Heart left ventricle (tissue), 16 donors: ENCODE results near the gene SORL1. TPM values are rescaled to one million over a fixed set of nuclear protein-coding genes. Genes with fewer than 3 reads are reported as not detected.

ENCODE experiments used
- ATAC-seq, 4 donors: fragments of 200-7000 bp; cut with Tn5 transposase; one replicate each; pipeline ENCODE4 v1.9.1; 2020 to 2022; ENCODE audit warnings: moderate library complexity in 4 of 4, mild to moderate bottlenecking in 3 of 4, moderate number of reproducible peaks in 1 of 4
- DNase-seq, 5 donors: peaks; one replicate each; pipeline ENCODE4 v3.0.0-alpha.2; 2020
- H3K27ac ChIP-seq, 12 donors: fragments of 200-600 bp; sonication (generic) in 4 of 12; one replicate each; pipeline versions ENCODE4 v1.5.0 to v1.8.0; 2016 to 2022; ENCODE audit warnings: mild to moderate bottlenecking in 2 of 12
- H3K27me3 ChIP-seq, 9 donors: fragments of 200-600 bp; sonication (generic) in 2 of 9; one replicate each; pipeline versions ENCODE4 v1.5.1 to v1.8.0; 2016 to 2022; ENCODE audit warnings: mild to moderate bottlenecking in 3 of 9
- H3K36me3 ChIP-seq, 9 donors: fragments of 200-600 bp; sonication (generic) in 2 of 9; one replicate each; pipeline versions ENCODE4 v1.5.0 to v1.8.0; 2018 to 2022; ENCODE audit warnings: mild to moderate bottlenecking in 2 of 9
- H3K4me1 ChIP-seq, 12 donors: fragments of 200-600 bp; sonication (generic) in 4 of 12; one replicate each; pipeline versions ENCODE4 v1.5.0 to v1.8.0; 2016 to 2022; ENCODE audit warnings: mild to moderate bottlenecking in 3 of 12
- H3K4me3 ChIP-seq, 12 donors: fragments of 200-600 bp; sonication (generic) in 4 of 12; one replicate each; pipeline versions ENCODE4 v1.5.0 to v1.8.0; 2017 to 2022; ENCODE audit warnings: mild to moderate bottlenecking in 9 of 12, moderate library complexity in 4 of 12
- H3K9me3 ChIP-seq, 12 donors: fragments of 200-600 bp; sonication (generic) in 4 of 12; one replicate each; pipeline versions ENCODE4 v1.5.0 to v1.8.0; 2016 to 2022; ENCODE audit warnings: mild to moderate bottlenecking in 1 of 12
- CTCF ChIP-seq, 12 donors: fragments of 200-600 bp; sonication (generic) in 4 of 12; IDR thresholded peaks; one replicate each; pipeline versions ENCODE4 v1.5.0 to v1.8.0; 2018 to 2022; ENCODE audit warnings: antibody characterized with exemption in 12 of 12, mild to moderate bottlenecking in 5 of 12
- POLR2A ChIP-seq, 2 donors: fragments of 450-650 bp; IDR thresholded peaks; one replicate each; pipeline ENCODE4 v1.6.1; 2017; ENCODE audit warnings: antibody characterized with exemption in 2 of 2, mild to moderate bottlenecking in 2 of 2, moderate library complexity in 2 of 2
- WGBS, 4 donors: extraction: QIAGEN DNeasy Blood & Tissue Kit in 2 of 4; methylation state at CpG; one replicate each; pipeline versions ENCODE4 v1.1.5 to v1.1.7; 2013 to 2018; 5-methylcytosine and 5-hydroxymethylcytosine counted together
- intact Hi-C, 10 donors: fragments of 100-400 bp; cut with DNase I; formaldehyde crosslinking; loops; one replicate each; pipeline versions ENCODE4 v1.11.1 to v1.14.2; 2022
- polyA plus RNA-seq, 2 donors: library from polyadenylated mRNA; stranded (reverse); fragments of 200-250 nt; gene quantifications; one replicate each; pipeline ENCODE4 v1.2.3, GENCODE V29; 2013
- total RNA-seq, 9 donors: library from RNA; depleted of rRNA in 2 of 9; stranded (reverse); fragments of >200 nt in 2 of 9; fragmentation: NEBNext Ultra II Directional in 3 of 9; extraction: Animal tissue kit (Norgen Biotek cat#: 25700) in 3 of 9; gene quantifications; one replicate each; pipeline versions ENCODE4 v1.1.0 to v1.2.4, GENCODE V29; 2016 to 2023
- donor health status: ischemic (EF 13 %, LVEDD 7.1; RV severe dilation, severe dysfunction).
- donor health status: healthy with polysubstance abuse.
- donor health status: DM: no; HTN: yes; CAD: no.
- donor health status: DM: no; HTN: no; CAD: no.
- donor health status: ischemic (EF 25% LVEDD 6.9; RV normal size, moderate dysfunction).
- donor health status: ischemic (EF 25% LVEDD 5.7; RV mildly dilated, moderate dysfunction).
- donor health status: healthy.
- donor health status: DM: yes; HTN: yes; CAD: no.
- donor health status: ischemic (EF 35%, LVEDD 5.7; RV mildly dilated, moderate dysfunction).
- donor health status: nonischemic (EF 11% LVEDD 7.7; RV severe dilation, severe dysfunction).
- donor health status: DM: yes; HTN: yes; CAD: no.
- donor health status: PGD.
- donor health status: ischemic (EF 29% LVEDD 5.4; RV normal size, mild dysfunction).
- donor health status: nonischemic (EF 23%, LVEDD 6.1; RV moderate dilation, normal function).

The SORL1 gene
- total and polyA plus RNA-seq, 11 donors, result 0.72 to 20.5 (median 5.2) TPM

- peaks cover 0 to 69% (median 1%) of the 10 kb centered on the region in 12 donors for H3K4me1 ChIP-seq
- ATAC-seq, result no peak
- DNase-seq, result no peak
- intact Hi-C loops, result loop anchor here (5.0 to 10.0 kb wide), 9 partner anchors 83 to 145 kb away; no protein-coding TSS in a partner anchor
- H3K4me3 ChIP-seq, result no peak overlapping the region
- 87 to 95% (median 88%) methylated on average over 2 of the region's 2 CpGs for WGBS, 4 donors
- H3K27me3 ChIP-seq, result peaks cover 0 to 6% (median 0%) of the 10 kb centered on the region in 9 donors
- H3K9me3 ChIP-seq, result no peaks in the 10 kb centered on the region
- H3K36me3 ChIP-seq, result no peaks in the 10 kb centered on the region
- TF ChIP-seq POLR2A (IDR thresholded peaks at IDR 0.05) (no peak), CTCF (IDR thresholded peaks at IDR 0.05) (no peak)
- H3K27ac ChIP-seq, result peak overlapping the region in 1 of 12 donors; percentile 76
These were observed 2.5 kb upstream of the SORL1 start for GRCh38 chr11:121449626-121450025.

- 87 to 89% (median 88%) methylated on average over 1 of the region's 1 CpG for WGBS, 4 donors
- peak overlapping the region in 1 of 12 donors; percentile 84 for H3K4me3 ChIP-seq
These were observed 1.7 kb upstream of the SORL1 start for GRCh38 chr11:121450401-121450800.

GRCh38 chr11:121451178-121451985 lies 732 bp upstream of the SORL1 start:
- ATAC-seq (no peak), DNase-seq (no peak)
- TF ChIP-seq CTCF (IDR thresholded peaks at IDR 0.05), result no peak
- no peak for TF ChIP-seq POLR2A (IDR thresholded peaks at IDR 0.05)
- peaks cover 0 to 75% (median 1%) of the 10 kb centered on the region in 12 donors for H3K4me1 ChIP-seq
- 36 to 40% (median 39%) methylated on average over 20 to 22 of the region's 22 CpGs for WGBS, 4 donors
- H3K4me3 ChIP-seq, result peak overlapping the region; percentile 44 to 98 (median 68)
- no peaks in the 10 kb centered on the region for H3K36me3 ChIP-seq
- H3K27me3 ChIP-seq, result peaks cover 0 to 6% (median 0%) of the 10 kb centered on the region in 9 donors
- no peaks in the 10 kb centered on the region for H3K9me3 ChIP-seq
- intact Hi-C loops, result loop anchor here in 8 of 10 donors (5.0 to 10.0 kb wide), 9 partner anchors 81 to 143 kb away; no protein-coding TSS in a partner anchor
- peak overlapping the region in 2 of 12 donors; percentile 58 to 76 for H3K27ac ChIP-seq

More at GRCh38 chr11:121450401-121450800, 1.7 kb upstream of the SORL1 start:
- no peaks in the 10 kb centered on the region for H3K9me3 ChIP-seq
- H3K27me3 ChIP-seq, result peaks cover 0 to 6% (median 0%) of the 10 kb centered on the region in 9 donors
- ATAC-seq, result no peak
- peak overlapping the region in 1 of 12 donors; percentile 76 for H3K27ac ChIP-seq
- intact Hi-C loops, result loop anchor here in 8 of 10 donors (5.0 to 10.0 kb wide), 9 partner anchors 82 to 144 kb away; no protein-coding TSS in a partner anchor
- H3K4me1 ChIP-seq, result peaks cover 0 to 73% (median 1%) of the 10 kb centered on the region in 12 donors
- DNase-seq, result no peak
- TF ChIP-seq POLR2A (IDR thresholded peaks at IDR 0.05) (no peak), CTCF (IDR thresholded peaks at IDR 0.05) (no peak)
- no peaks in the 10 kb centered on the region for H3K36me3 ChIP-seq

GRCh38 chr11:121452609-121453150 lies 566 bp downstream of the SORL1 start, which contains the start of gene SORL1-AS1:
SORL1-AS1 (minus strand) TSS chr11:121452967.
- DNase-seq (no peak), ATAC-seq (no peak)
- TF ChIP-seq CTCF (IDR thresholded peaks at IDR 0.05) (no peak), POLR2A (IDR thresholded peaks at IDR 0.05) (no peak)
- peak within 1 kb of the TSS in 3 of 12 donors; percentile 34 to 76 (median 58) for H3K27ac ChIP-seq
- WGBS, 4 donors, result 8 to 9% (median 8%) methylated on average over 21 of the region's 21 CpGs
- H3K36me3 ChIP-seq, result no peaks in the 10 kb centered on the region
- intact Hi-C loops, result loop anchor here in 8 of 10 donors (5.0 to 10.0 kb wide), 9 partner anchors 80 to 142 kb away; no protein-coding TSS in a partner anchor
- peaks cover 0 to 78% (median 3%) of the 10 kb centered on the region in 12 donors for H3K4me1 ChIP-seq
- H3K9me3 ChIP-seq, result no peaks in the 10 kb centered on the region
- peak within 1 kb of the TSS; percentile 44 to 98 (median 68) for H3K4me3 ChIP-seq
- H3K27me3 ChIP-seq, result peaks cover 0 to 6% (median 0%) of the 10 kb centered on the region in 9 donors
